Stimulated activated CD8-positive, alpha-beta memory T cell treated with anti-CD3 and anti-CD28 coated beads, Interleukin-2, amount 100 ng/mL, for 48 hours (primary cell): ENCODE measurements around the gene HK3.

Experiments used
- DNase-seq, 2 donors: peaks; one replicate each; pipeline ENCODE4 v3.0.0-alpha.2; 2020; ENCODE audit warnings: low read depth in 2 of 2

The HK3 gene

DNA sequence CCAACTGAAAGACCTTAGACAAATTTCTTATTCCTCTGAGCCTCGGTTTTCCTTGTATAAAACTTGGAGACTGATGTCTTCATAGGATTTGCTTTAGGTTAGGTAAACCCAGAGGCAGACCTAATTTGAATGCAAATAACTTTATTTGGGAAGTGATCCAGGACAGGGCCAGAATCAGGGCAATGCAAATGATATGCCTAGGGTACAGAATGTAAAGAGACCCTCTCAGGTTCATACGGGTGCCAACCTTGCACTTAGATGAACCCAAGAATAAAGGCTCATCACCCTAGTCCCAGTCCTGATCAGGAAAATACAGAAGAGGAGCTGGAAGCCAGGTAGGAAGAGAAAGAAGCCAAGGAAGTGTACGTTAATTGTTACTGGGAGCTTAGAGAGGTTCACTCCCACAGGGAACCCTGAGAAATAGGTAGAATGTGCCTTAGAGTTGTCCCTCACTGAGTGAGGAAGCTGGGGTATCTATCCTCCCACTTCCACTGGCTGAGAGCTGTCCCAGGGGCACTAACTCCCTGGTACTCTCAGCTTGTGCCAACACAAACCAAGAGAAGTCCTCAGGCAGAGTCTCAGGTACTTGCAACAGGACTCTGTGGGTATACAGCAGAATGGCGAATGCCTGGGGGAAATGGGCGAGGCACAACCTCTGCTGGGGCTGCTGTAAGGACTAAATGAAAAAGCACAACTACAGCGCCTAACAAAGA lies 3.1 kb upstream of the HK3 start:
- no peak for DNase-seq

DNA sequence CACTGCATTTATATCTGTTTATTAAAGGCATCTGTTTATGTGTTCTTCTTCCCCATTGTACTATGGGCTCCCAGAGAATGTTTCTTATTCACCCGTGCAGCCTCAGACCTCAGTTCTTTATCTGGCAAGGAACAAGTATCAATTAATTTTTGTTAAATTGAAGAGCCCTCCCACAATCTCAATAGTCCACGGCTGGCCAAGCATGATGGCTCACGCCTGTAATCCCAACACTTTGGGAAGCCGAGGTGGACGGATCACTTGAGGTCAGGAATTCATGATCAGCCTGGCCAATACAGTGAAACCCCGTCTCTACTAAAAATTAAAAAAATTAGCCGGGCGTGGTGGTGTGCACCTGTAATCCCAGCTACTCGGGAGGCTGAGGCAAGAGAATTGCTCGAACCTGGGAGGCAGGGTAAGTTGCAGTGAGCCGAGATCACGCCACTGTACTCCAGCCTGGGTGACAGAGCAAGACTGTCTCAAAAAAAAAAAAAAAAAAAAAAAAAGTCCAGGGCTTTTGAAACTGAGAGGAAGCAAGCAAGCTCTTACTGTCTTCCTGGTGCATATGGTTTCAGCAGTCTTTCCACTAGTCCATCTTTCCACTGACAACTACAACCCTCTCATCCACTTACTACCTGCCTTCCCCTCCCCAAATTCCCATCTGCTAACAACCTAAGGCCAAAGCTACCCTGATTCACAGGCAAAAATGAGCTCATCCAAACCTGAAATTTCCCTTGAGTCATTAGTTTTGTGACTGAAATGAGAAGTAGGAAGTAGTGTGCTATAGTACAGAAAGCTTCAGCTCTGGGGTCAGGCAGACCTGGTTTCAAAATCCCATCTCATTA lies 2.3 kb upstream of the HK3 start:
- no peak for DNase-seq

DNA sequence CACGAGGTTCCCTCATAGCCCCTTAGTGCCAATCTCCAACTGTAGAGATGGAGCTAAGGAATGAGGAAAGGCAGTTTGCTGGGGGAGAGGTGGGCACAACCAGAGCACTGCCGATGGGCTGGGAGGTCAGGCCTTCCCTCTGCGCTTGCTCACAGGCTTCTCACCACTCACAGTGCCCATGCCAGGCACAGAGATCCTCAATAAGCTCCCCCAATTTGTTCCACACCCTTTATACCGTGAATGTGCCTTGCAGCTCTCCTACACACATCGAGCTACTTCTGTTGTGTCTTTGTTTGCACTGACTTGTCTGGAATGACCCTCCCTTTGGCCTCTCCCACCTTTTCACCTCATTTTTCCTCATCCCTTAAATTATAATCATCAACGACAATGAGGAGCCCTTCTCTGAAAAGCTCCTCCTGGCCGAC lies 1.6 kb upstream of the HK3 start:
- no peak for DNase-seq

DNA sequence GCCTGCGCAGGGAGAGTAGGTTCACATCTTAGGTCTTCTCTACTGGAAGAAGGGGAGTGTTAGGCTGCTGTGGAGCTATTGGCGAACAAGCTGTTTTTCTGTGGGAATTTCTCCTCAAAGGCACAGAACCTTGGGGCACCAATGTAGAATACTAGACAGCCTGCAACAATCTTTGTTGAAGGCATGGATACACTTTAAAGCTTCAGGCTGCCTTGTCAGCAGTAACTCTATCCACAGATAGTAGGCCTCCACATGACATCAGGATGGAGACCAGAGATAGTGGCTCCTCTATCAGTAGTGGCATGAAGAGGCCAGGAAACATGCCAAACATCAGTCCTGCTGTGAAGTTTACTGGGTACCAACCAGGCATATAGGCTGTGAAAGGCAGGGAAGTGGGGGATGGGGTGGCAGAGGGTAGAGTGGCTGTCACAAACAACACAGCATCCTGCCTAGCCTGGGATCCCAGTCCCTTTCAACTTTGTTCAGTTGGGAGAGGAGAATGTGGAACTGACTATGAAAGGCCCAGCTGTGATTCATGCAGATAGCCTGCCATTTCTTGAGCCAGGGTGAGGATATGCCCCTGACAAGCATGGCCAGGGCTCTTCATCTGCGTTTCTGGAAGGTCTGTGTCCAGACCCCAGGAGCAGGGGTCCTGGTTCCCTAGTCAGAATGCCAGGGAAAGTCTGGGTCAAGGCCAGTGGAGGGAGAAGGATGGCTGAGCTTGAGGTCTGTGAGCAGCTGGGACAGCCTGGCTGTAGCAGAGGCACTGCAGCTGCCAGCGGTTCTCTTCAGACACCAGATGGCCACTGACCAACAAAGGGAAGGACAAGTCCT lies 1.0 kb upstream of the HK3 start:
- no peak for DNase-seq

DNA sequence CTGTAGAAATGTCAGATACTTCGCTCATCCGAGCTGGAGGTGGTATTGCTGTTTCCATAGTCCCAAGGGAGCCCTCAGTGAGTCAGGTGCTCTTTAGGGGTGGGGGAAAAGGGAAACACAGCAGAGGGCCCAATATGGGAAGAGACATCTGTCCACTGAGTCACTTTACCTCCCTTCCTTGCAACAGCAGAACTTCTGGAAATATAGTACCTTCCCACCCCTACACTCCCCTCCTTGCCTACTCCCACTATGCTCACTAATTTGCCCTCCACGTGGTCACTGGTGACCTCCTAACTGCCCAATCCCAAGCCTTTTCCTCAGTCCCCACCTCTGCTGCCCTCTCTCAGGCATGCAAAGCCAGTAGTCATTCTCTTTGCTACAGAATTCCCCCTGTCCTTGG lies 1.9 kb downstream of the HK3 start:
- no peak for DNase-seq

DNA sequence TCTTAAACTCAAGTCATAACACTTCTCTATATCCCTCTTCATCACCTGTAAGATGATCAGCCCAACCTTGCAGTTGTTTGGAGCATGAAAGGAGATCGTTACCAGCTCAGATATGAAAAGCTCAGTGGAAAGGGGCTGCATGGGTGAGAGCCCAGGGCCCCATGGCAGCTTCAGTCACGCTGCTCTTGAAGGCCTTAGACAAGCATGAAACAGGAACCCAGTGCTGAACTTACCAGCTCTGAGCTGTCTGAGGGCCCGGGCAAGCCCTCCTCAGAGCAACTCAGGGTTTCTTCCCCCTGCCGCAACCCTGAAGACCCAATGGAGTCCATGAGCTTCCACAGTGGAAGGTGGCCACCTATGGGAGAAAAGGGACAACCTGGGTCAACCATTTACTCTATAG lies 3.3 kb downstream of the HK3 start:
- no peak for DNase-seq

DNA sequence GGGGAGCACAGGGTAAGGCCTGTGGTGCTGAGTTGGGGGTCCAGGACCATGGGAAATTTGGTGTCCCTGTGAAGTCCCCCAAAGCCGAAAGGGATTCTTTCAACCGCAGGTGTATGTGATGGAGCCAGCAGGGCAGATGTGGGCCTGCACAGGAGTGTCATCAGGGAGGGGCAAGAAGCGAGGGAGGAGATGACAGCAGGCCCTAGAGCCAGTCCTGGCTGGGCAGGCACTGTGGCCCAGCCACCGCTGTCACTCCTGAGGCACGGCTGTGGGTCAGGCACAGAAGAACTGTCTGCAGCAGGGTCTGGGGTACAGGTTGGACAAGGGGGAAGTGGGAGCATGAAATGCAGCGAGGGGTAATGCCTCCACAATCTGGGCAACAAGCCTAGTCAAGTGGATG lies 4.8 kb downstream of the HK3 start:
- no peak for DNase-seq

DNA sequence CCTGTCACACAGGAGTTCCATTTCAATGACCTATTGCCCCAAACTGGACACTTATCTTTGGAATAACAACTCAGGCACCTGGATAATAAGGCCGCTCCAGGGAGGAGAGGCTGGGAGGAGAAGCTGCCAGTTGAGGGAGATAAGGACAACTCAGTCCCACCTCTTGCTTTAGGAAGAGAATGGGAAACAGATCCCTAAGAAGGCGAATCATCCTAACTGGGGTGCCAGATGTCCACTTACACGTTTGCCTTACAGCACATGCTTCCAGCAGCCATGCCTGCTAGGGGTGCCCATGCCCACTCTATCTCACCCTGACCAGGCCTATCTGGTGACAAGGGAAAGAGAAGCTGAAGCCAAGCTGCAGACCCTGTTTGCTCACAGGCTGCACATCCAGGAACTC lies 6.5 kb downstream of the HK3 start:
- DNase-seq, result no peak

DNA sequence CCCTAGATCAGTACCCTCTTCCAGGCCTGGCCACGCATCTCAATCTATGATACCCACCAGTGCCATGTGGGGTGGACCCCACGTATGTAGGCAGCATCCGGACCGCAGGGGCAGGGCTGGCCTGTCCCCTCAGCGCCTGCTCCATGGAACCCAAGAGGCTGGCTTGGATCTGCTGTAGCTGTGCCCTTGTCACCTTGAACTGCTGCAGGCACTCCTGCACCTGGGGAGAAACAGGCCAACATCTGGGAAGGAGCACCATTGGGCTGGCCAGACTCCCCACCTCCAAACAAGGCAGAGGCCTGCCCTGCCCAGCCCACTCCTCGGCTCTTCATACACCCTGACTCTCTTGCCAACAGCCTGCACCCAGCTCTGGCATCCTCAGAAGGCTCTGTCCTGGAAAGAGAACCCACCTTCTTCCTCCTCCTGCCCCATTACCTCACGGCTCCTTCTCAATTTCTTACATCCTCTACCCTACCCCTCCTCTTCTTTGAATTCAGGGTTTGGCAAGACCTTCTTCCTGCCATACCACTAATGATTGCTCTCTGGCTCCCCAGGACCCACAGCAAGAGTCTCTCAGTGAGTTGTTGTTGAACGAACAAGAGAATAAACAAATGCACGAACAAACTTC lies 7.7 kb downstream of the HK3 start:
- no peak for DNase-seq

DNA sequence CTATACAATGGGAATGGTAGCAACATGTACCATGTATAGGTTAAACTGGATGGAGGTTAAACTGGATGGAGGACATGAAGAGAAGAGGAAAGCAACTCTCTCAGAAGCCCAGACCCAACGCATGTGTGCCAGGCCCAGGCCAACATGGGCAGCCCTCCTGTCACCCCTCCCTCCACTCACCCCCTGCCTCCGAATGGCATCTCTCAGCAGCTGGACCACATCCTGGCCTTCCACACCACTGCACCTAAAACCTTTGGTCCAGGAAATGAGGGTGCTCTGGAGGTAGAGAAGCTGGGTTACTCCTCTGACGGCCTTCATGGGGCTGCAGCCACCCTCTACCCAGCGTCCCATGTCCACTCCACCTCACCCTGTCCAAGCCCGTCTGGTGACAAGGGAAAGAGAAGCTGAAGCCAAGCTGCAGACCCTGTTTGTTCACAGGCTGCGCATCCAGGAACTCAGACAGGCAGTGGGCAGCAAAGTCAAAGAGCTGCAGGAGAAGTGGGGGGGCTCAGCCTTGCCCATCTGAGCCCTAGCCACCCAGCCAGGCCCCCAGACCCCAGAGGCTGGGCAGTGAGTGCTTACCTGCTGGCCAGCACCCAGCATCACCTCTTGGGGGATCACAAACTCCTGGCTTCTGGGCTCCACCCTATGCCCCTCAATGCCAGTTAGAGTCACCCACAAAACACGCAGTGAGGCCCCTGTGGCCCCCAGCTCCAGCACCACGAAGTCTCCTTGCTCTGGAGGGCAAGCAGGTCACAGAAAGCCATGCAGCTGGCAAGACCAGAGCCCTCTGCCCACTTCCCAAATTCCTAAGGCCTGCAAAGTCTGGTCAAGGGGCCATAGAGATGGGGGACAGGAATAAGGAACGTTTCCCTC lies 8.5 kb downstream of the HK3 start:
- DNase-seq, result no peak

DNA sequence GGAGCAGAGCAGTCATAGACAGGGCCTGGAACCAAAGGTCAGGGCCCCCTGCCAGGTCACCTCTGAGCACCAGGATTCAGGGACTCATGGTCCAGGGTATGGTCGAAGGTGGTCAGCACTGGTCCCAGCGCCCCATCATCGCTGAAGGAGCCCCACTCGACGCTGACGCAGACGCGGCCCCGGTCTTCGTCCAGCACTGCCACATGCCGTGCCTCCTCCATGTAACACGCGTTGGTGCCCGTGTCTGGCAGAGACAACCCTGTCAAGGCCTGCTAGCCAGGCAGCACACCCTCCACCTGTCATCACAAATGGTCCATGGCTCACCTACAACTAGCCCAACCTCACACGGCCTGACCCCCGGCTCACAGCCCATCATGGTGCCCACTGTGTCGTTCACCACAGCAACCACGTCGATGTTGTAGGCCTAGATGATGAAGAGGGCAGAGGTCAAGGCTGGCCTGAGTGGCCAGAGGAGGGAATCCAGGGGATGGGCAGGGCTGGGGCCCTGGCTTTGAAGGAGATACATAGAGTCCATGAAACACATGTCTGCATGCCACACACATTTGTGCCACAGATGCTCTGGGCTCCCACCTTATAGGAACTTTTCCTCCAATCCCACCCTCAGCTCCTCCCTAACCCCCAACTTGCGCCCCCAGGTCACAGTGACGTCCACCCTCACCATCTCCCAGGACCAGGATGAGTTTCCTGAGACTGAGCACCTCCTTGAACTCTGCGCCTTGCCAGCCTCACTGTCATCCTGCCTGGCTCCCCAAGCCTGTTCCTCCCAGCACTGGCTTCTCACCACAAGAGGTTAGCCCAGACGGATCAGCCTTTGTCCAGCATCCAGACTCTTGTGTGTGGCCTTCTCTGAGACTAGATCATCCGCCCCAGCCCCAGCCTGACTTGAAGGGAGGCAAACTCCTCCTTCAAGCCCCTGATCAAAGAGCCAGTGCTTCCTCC lies 9.5 kb downstream of the HK3 start:
- DNase-seq, result no peak

DNA sequence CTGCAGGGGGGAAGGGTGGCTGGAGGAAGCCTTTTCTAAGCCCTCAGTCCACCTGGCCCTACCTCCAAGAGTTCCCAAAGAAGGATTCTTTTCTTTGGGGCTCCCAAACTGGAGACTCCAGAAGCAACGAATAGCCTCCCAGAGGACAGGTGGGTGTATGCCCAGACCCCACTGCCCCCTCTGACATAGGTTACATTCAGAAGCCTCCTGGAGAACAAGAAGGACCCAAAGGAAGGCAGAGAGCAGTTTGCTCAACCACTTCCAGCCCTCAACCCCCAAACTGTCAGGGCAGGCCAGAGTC lies 10.3 kb downstream of the HK3 start:
- no peak for DNase-seq

DNA sequence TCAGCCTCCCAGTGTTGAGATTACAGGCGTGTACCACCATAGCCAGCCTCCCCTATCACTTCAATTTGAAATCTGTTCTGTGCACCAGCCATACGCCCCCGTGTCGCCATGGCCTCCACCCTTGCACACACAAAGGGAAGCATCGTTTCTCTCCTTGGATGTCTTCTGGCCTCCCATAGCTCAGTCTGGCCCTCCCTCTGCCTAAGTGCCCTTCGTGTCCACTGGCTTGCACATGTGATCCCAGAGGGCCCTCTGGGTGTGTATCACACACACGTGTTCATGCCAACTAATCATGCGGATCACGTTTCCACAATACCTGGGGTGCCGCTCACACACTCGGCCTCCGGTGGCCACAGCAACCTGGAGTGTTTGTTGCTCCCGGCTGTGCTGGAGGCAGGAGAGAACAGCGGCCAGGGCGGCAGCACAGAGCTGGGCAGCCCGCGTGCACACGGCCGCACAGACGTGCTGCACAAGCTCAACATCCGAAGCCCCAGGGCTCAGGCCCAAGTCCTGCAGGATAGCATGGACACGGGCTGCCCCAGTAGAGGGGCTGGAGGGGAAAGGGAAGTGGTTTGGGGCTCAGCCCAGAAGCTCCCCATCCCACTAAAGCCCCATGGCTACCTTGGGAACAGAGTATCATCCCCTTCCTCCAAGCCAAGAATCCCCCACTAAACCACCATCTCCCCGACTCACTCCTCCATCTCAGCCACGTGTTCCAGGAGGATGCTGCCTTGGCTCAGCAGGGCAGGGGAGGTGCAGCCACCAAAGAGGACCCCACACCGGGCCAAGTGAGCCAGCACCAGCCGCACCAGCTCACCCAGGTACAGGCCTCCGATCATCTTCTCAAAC lies 10.9 kb downstream of the HK3 start:
- DNase-seq, result no peak

DNA sequence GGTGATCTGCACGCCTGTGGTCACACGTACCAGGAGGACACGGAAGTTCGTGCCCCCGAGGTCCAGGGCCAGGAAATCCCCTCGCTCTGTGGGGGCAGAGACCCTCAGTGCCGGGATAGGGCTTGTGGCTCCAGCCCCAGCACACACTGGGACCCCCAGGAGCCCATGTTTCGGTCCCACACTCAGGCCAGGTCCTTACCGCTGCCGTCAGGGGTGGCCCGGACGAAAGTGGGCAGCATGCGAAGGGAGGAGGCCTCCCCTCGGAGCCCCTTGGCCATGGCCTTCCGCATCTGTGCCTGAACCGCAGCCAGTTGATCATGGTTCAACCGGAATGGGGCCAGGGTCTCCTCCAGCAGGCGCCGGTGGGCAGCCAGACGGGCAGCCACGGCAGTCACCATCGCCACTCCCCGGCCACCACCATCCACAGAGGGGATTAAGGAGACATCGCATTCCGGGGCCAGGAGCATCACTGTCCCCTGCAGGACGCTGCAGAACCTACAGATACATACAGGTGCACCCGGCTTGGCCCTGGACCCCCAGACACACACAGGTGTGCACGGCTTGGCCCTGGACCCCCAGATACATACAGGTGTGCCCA lies 11.8 kb downstream of the HK3 start:
- DNase-seq, result no peak

DNA sequence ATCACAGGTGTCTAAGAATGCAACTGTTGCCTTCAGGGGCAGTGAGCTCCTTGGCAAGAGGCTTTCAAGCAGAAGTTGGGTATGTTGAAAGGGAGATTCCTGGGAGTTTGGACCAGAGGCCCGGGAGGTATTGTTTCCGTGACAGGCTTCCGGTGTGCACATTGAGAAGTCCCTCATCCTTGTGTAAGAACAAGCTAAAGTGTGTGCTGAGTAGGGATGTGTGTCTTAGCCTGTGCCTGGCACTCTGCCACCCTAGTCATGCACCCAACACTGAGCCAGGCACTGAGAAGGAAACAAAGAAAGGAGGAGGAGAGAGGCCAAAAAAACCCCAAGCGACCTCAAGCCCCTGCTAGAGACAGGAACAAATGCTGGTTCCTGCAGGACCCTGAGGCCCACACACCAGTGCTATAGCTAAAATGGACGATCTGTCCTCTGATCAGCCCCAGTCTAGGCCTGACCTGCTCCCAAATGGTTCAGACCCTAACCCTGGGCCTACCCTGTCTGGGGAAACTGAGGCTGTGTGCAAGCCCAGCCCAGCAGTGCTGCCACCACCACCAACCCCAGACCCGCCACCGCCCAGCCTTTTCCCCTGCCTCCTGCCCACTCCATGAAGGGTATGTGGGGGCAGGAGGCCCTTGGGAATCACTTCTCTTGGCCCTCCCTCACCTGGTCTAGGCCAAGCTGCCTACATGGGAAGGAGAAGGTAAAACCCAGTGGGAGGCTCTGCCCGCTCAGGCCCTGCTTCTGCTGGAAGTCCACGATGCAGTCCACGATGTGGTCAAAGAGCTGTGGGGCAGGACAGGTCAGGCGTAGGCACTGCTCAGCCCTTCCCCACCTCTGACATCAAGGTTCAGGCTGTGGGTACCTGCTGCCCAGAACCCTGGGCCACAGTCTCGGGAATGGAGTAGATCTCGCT lies 12.6 kb downstream of the HK3 start:
- DNase-seq, result no peak

DNA sequence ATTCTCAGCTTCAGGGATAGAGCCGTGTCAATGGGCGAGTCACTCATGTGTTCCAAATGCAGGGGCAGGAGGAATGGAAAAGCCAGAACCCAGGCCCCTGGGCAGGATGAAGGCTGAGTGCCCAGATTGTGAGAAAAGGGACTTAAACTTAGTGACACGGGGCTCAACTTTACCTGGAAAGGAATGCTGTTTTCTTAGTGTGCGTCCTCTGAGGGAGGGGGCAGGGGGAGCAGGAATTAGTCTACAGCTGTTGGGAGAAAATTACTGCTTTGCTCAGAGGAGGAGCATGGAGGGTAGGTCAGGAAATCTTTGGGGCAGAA lies 14.6 kb downstream of the HK3 start:
- no peak for DNase-seq

DNA sequence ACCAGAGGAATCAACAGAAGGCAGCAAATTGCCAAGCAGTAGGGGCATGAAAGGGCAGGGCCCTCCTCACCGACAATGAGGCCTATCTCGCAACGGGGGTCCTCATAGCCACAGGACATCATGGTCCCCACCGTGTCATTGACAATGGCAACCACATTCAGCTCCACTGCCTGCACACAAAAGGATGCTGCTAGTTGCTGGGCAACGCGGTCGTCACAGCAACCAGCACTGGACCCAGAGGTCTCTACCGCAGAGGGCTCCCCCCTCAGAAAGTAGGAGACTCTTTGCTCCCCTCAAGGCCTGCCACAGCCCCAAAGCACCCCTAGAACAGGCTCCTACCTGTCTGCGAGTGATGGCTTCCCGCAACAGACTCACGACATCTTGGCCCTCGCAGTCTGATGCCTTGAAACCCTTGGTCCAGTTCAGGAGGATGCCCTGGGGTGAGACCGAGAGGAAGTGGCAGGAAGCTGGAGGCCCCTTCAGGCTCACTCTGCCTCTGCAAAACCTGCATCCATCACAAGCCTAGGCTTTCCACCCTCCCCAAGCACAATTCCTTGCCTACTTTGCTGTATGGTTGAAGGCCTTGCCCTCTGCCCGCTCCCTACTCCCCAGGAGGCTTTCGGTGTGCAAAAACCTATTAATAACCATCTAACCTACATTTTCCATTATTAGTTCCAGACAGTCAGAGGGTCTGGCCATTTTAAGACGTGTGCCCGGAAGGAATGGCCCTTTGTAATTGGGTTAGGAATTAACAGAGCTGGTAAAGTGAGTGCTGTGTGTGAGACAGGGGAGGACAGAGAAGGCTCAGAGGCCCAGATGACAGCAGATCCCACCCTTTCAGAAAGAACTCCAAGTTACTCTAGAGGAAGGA lies 15.2 kb downstream of the HK3 start:
- DNase-seq, result no peak
